H7 (cell line): ENCODE data around the gene IMP3. TPM values are rescaled to one million over a fixed set of nuclear protein-coding genes. Genes with fewer than 3 reads are reported as not detected.

Experiments used
- DNase-seq: peaks from one replicate; pipeline ENCODE4 v3.0.0; 2012
- H3K27me3 ChIP-seq: 2 replicates; pipeline ENCODE4 v1.6.0; 2011; ENCODE audit warnings: mild to moderate bottlenecking, low read length; ENCODE audit not compliant: control insufficient read depth, insufficient read depth
- H3K36me3 ChIP-seq: replicated peaks from 2 replicates; pipeline ENCODE4 v1.5.1; 2011; ENCODE audit warnings: low read length; ENCODE audit not compliant: control insufficient read depth, insufficient read depth
- H3K4me3 ChIP-seq: 2 replicates; pipeline ENCODE4 v1.5.1; 2011; ENCODE audit warnings: low read depth, mild to moderate bottlenecking, control low read depth, low read length, moderate library complexity; ENCODE audit not compliant: insufficient read depth
- total RNA-seq: library from RNA; depleted of rRNA; stranded (reverse); fragments of >200 nt; shearing (Covaris generic); gene quantifications from 2 replicates; pipeline ENCODE4 v1.2.3, GENCODE V29; 2014; rRNA removed

IMP3 gene
- total RNA-seq, 1 experiment from 2014 or later = 168 TPM

DNA sequence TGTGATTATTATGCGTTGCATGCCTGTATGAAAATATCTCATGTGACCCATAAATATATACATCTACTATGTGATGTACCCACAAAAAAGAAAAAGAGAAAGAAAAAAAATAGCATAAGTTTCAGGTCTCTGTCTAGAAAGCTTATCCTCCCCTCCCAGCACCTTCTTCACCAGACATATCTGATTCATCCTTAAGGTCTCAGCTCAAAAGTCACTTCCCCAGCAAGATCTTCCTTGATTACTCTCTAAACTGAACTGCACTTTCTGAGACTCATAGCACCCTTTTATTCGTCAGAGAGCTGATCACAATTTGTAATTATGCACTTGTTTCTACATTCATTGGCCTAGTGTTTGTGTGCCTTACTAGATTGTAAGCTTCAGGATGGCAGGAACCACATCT, 49.8 kb downstream of the IMP3 start:
- Histone ChIP-seq H3K36me3 (no peaks in the 10 kb centered on the region), H3K27me3 (no peaks in the 10 kb centered on the region), H3K4me3 (no peak overlapping the region)
- no peak for DNase-seq

Other genes with a start within 250 kb of the IMP3 start
- gene SIN3A, start 188.5 kb downstream of the IMP3 start, total RNA-seq = 42.7 and 44.9 TPM in 2 replicates
- gene PTPN9, start 60.9 kb downstream of the IMP3 start, total RNA-seq = 44.8 and 48.1 TPM in 2 replicates
- gene SNUPN, start 14.5 kb downstream of the IMP3 start, total RNA-seq = 19.2 and 23.4 TPM in 2 replicates
- 13.3 and 14.3 TPM in 2 replicates for gene SNX33, start 7.7 kb upstream of the IMP3 start, total RNA-seq
- 4.3 and 5.0 TPM in 2 replicates for gene CSPG4, start 72.6 kb upstream of the IMP3 start, total RNA-seq
- 23.1 and 36.0 TPM in 2 replicates for gene UBE2Q2, start 203.2 kb upstream of the IMP3 start, total RNA-seq